H54 (cell line): Measurements from ENCODE around the gene KRTAP22-2.

ENCODE experiments used
- DNase-seq: peaks from one replicate; pipeline ENCODE4 v3.0.0; 2011; ENCODE audit warnings: low spot score, mixed read lengths; ENCODE audit not compliant: insufficient read length
- FAIRE-seq: peaks from 3 replicates; lab custom pipeline; 2011; peaks lifted over from hg19 to GRCh38; lab: Jason Lieb, UNC
- POLR2A ChIP-seq: IDR thresholded peaks from 2 replicates; pipeline ENCODE4 v1.6.1; 2011; ENCODE audit warnings: low read depth, mild to moderate bottlenecking, low read length

Gene KRTAP22-2

DNA sequence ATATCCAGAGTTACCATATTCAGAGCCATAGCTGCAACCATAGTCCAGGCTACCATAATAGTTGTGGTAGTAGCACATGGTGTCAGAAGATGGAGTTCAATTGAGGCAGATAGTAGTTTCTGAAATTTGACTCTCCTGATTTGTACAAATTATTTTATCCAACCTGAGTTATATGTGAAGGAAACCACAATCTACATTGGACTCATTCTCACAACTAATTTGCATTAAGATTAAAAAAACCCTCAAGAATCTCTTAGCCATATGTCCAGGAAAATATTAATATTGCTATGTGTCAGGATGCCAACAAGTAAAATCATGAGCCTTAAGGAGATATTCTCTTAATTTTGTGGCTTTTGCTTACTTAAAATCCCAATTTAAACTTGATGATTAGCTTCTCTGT, at the start of gene KRTAP22-2:
Gene KRTAP22-2 (minus strand): TSS at position 101 of the 400 bp plus-strand sequence.
- DNase-seq = no peak
- FAIRE-seq = no peak
- no peak for TF ChIP-seq POLR2A

DNA sequence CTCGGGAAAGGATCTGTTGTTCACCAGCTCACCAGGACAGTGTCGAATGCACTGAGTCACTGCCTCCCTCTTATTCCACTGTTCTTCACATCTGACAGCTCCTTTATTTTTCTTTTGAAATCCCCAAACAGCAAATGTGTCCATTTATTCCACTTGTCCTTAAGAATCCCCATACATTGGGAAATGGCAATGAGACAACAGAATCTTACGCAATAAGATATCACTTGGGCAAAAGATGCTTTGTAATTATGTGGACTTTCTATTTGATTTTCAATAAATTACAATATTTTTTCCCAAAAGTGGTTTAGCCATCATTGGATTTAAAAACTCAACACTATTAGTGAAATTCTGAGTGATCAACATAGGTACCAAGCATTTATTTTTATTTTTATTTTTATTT, 48.5 kb upstream of the KRTAP22-2 start:
- no peak for FAIRE-seq
- DNase-seq = no peak
- no peak for TF ChIP-seq POLR2A

DNA sequence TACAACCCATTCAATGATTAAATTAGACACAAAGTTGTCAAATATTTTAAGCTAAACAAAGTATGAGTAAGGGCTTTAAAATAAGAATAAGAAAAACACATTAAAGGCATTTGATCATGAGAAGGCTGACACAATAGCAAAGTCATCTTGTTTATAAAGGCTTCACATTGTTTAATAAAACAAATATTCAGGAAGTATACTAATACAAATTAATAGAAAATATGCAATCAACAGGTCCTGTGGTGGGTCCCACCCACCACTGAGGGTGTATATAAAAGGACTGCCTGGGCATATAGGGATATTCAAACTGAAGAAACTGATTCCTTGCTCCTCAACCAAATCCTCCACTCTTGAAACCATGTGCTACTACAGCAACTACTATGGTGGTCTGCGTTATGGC, 44.7 kb upstream of the KRTAP22-2 start, which contains the start of gene KRTAP20-2:
Gene KRTAP20-2 (plus strand): TSS at position 301 of the 400 bp plus-strand sequence. CDS start 58 bp downstream, at position 359.
- DNase-seq (no peak), FAIRE-seq (no peak)
- no peak for TF ChIP-seq POLR2A

DNA sequence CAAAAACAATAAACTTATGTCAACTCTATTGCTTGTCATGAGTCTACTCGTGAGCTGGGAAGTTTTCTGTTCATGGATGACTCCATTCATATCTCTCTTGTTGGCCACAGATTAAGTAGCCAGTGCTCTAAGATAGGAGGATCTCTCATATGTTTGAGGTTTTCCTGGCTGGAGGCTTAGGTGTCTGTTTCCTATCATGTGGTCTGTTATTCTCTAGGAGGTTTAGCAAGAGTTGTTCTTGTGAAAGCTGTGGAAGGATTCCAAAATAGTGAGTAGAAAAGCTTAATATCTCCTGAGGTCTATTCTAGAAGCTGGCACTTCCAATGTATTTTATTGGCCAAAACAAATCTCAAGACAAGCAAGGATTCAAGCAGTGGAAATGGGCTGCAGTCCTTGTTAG, 39.0 kb upstream of the KRTAP22-2 start:
- no peak for TF ChIP-seq POLR2A
- DNase-seq (no peak), FAIRE-seq (no peak)

DNA sequence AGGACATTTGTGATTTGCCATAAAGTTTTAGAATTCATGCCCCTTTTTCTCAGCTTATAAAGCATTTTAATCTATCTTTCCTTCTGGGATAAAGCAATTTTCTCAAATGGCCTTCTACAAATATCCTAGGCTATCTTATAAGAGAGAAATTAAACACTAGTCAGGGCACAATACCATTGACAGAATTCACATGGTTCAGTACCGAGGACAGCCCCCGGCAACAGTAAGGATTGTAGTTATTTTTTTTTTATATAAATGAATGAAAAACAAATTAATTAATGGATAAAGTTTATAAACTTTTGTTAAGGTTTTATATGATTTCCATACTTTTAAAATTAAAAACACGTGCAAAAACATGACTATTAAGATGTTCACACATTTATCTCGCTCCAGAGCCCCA, 37.9 kb upstream of the KRTAP22-2 start:
- FAIRE-seq (no peak), DNase-seq (no peak)
- TF ChIP-seq POLR2A = no peak

DNA sequence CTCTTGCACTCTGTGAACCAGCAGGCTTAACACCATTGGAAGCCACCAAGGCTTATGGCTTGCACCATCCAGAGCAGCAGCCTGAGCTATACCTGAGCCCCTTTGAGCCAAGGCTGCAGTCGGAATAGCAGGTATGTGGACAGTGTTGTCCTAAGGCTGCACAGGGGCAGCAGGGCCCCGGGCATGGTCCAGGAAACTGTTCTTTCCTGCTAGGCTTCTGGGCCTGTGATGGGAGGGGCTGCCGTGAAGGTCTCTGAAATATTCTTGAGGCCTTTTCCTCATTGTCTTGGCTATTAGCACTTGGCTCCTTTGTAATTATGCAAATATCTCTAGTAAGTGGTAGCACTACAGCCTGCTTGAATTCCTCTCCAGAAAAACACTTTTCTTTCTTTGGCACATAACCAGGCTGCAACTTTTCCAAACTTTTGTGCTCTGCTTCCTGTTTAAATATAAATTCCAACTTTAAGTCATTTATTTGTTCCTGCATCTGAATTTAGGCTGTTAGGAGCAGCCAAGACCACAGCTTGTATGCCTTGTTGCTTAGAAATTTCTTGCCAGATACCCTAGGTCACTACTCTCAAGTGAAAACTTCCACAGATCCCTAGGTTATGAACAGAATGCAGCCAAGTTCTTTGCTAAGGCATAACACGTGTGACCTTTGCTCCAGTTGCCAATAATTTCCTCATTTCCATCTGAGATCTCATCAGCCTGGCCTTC, 35.4 kb upstream of the KRTAP22-2 start:
- TF ChIP-seq POLR2A = no peak
- no peak for FAIRE-seq
- DNase-seq = no peak

DNA sequence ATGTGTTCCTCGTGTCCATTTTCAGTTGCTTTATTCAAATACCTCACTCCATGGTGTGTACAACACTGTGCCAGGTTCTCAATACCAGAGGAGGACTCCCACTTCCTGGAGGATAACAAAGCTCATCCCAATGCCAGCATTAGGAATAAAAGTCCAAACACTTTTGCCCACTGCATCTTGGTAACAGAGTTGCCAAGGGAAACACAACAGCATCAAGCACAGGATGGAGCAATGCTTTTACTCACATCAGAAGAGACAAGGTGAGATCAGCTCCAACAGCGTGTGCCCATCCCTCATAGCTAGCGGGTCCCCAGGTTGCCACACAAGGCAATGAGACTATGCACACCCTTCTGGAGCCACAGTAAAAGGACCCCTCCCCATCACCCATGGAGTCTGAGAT, 33.2 kb upstream of the KRTAP22-2 start:
- DNase-seq = no peak
- no peak for TF ChIP-seq POLR2A
- no peak for FAIRE-seq

DNA sequence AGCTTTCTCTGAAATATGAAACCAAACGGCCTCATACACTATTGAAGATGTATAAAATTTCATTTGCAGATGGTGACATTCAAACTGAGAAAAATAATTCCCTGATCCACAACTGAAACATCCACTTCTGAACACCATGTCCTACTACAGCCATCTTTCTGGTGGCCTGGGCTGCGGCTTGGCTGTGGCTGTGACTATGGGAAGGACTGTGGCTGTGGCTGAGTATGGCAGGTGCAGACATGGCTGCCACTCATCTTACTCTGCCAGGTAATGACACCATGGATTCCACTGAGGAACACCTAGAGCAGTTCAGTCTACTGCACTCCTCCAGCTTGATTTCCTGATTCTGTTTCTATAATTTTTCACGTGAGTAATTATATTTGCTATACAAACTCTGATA, 30.3 kb upstream of the KRTAP22-2 start, which contains the start of gene KRTAP20-4:
Gene KRTAP20-4 (plus strand): TSS at position 106 of the 400 bp plus-strand sequence.
- no peak for TF ChIP-seq POLR2A
- FAIRE-seq (no peak), DNase-seq (no peak)

DNA sequence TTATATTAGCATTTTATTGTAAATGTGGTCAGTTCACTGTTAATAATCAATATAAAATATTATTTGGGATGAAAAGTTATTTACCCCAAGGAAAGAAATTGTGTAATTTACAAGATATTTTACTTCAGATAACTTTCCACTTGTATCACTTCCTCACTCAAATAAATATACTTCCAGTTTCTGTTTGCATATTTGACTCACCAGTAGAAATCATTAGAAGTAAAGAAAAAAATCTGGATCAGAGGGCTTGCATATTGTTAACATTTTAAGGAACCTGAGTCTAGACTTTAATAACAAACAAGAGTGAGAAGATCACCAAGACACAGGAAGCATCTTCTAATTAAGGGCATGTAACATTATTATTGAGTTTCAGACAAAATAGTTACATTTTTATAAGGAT, 29.9 kb upstream of the KRTAP22-2 start:
- no peak for TF ChIP-seq POLR2A

DNA sequence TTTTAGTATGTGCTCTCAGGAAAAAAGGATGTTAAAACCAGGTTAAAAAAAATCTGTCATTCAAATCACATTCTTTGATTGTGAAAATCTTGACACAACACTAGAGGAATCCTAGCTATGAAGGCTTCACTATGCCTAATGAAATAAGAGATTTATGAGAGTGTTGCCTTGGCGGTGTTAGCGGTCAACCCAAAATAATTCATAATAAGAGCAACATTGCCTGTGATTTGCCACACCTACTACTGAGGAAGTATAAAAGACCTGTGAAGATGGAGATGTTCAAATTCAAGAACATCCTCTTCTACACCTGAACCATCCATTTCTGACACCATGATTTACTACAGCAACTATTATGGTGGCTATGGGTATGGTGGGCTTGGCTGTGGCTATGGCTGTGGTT, 25.9 kb upstream of the KRTAP22-2 start, which contains the start of gene KRTAP20-1:
Gene KRTAP20-1 (plus strand): TSS at position 301 of the 400 bp plus-strand sequence. CDS start 30 bp downstream, at position 331.
- no peak for DNase-seq
- no peak for TF ChIP-seq POLR2A
- FAIRE-seq = no peak

More for the DNA sequence above, 29.9 kb upstream of the KRTAP22-2 start:
- no peak for FAIRE-seq
- no peak for DNase-seq

DNA sequence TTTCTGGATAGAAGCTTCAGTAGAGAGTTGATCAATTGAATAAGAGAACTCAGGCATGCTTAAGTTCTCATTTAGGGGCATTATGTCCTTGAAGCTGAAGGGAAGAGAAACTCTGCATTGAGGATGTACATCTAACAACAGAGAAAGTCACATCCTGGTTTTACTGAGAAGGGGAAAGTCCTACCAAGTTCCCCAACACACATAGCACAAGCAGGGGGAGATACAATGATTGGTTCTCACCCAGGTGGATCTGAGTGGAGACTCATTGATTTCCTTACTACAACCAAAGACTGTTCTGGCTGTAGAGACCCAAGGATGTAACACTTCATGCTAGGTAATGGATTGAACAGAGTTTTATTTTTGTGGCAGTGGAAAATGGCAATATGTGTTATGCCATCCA, 25.0 kb upstream of the KRTAP22-2 start:
- TF ChIP-seq POLR2A = no peak
- no peak for FAIRE-seq
- DNase-seq = no peak

DNA sequence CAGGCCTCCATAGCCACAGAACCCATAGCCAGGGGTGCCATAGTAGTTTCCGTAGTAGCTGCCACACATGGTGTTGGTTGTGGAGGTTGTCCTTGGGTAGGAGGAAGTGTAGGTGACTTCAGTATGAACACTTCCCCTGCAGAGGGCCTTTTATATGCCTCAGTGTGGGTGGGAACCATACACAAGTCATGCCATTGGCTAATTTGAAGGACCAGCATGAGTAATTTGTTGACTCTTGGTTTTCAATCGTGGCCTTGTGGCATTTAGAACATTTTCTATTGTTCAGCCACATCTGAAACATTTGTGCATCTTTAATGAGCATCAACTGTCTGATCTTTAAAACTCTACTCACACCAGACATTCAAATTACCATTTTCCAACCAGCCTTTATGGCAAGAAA, 23.6 kb upstream of the KRTAP22-2 start, which contains the start of gene KRTAP6-1:
Gene KRTAP6-1 (minus strand): TSS at position 95 of the 400 bp plus-strand sequence. CDS start 26 bp downstream, at position 69.
- no peak for FAIRE-seq
- DNase-seq = no peak
- no peak for TF ChIP-seq POLR2A

DNA sequence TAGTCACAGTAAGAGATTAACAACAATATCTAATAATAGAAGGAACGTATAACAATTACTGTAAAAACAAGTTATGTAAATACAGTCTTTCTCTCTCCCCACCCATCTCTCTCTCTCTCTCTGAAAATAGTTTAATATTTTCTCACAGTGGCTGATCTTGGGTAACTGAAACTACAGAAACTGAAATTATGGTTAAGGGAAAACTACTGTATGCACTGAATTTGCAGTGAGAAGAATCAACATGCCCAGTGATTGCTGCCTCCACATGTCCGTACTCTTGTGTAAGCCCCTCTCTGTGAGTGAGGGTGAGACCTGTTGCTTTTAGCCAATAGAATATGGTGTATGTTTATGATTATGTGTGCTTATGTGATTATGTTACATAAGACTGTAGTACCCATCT, 21.9 kb upstream of the KRTAP22-2 start:
- FAIRE-seq (no peak), DNase-seq (no peak)
- no peak for TF ChIP-seq POLR2A

DNA sequence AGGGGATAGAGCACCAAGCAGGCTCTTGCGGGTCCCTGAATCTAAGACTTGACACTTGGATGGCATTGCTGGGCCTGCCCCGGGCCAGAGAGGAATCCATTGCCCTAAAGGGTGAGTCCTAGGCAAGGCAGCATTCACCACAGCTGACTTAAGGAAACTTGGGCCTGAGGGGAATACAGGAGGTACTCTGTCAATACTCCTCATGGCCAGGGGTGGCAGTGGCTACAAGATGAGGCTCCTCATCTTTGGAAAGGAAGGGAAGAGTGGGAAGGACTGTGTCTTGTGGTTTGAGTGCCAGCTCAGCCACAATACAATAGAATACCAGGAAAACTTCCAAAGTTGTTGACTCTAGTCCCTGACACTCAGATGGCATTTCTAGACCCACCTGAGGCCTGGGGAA, 15.8 kb upstream of the KRTAP22-2 start:
- FAIRE-seq (no peak), DNase-seq (no peak)
- no peak for TF ChIP-seq POLR2A

DNA sequence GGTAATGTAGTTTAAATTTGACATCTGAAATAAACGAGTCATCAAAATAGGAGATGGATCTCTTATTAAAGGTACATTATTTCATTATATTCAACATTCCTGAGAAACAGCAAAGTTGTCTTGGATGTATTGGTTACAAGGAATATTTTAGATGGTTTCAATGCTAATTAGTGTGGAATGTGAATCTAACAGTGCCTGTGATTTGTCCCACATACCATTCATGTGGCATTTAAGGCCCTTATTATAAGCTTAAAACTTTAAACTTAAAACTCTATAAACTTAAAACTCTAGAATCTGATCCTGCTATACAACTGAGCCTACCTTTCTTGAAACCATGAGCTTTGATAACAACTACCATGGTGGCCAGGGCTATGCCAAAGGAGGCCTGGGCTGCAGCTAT, 10.6 kb upstream of the KRTAP22-2 start, which contains the start of gene KRTAP22-1:
Gene KRTAP22-1 (plus strand): TSS at position 301 of the 400 bp plus-strand sequence.
- no peak for TF ChIP-seq POLR2A
- FAIRE-seq = no peak

More for the DNA sequence above, 10.6 kb upstream of the KRTAP22-2 start, which contains the start of gene KRTAP22-1:
- DNase-seq = no peak
